Measurements from ENCODE around the gene HIVEP3. TPM values are rescaled to one million over a fixed set of nuclear protein-coding genes. Genes with fewer than 3 reads are reported as not detected.

HIVEP3 gene
- polyA plus RNA-seq, 1 of the 3 experiments (the other 2 are of a cell fraction): 6.4 TPM

DNA sequence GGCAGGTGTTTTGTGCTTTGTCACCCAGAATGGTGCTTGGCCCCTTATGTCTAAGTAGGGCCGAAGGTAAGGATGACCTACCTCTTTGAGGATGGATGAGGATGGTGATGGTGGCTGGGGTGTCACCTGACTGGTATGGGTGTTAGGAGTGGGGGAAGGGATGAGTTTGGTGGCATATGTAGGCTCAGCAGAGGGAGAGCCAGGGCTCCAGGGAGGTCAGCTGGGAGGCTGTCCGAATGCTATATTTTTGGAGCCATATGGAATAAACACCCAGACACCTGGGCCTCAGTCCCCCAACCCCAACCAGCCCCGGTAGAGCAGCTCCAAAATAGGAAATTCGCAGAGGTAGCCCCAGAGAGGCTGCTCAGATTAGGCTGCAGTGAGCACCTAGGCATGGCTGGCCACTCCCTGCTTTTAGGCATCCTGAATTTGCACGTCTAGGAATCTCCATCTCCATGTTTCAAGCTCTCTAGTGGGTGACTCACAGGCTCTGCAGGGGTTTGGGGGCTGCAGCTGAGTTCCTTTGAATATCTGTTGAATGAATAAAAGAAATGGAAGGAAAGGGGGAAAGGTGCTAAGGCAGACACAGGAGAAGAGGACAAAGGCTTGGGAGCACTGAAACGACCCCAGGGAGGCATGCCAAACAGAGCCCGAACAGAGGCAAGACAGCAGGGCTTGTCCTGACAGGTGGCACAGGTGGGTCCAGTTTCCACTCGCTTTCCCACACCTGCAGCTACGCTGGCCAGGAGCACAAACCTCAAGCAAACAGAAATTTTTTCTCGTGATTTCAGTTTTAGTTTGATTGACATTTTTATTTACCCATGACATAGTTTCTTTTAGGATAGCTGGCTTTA lies 299.0 kb downstream of the HIVEP3 start:
- CTCF ChIA-PET: interaction anchor here (0.5 to 1.3 kb wide), 3 partner anchors 9 to 581 kb away, joined by 3 read pairs; no protein-coding TSS in a partner anchor

GRCh38 chr1:41618871-41619270 lies 299.9 kb downstream of the HIVEP3 start:
- POLR2A ChIA-PET: no interaction called here

More for the DNA sequence above, 299.0 kb downstream of the HIVEP3 start:
- peaks cover 9 to 13% of the 10 kb centered on the region in 2 experiments; a peak in 3 of 4 replicates for H3K4me1 ChIP-seq (ENCODE audit: control insufficient read depth in 1 of 2, insufficient read depth in 2 of 2, low read depth in 1 of 2, low read length in 1 of 2)
- no peak overlapping the region for H3K4me2 ChIP-seq
- H4K20me1 ChIP-seq (ENCODE audit: insufficient read depth): no peaks in the 10 kb centered on the region
- H3K9ac ChIP-seq: no peak overlapping the region
- no peak overlapping the region for H3K4me3 ChIP-seq (ENCODE audit: low read depth in 2 of 2, low read length in 1 of 2)
- H3K36me3 ChIP-seq (replicated peaks in 1 of 2; ENCODE audit: control insufficient read depth in 1 of 2, insufficient read depth in 2 of 2, low read length in 1 of 2): no peaks in the 10 kb centered on the region
- POLR2A ChIA-PET: no interaction called here
- no peak for DNase-seq
- 83% methylated on average over 8 of the region's 10 CpGs for WGBS (ENCODE audit: low lambda C conversion rate)
- no peaks in the 10 kb centered on the region for H3K9me3 ChIP-seq
- no peaks in the 10 kb centered on the region for H3F3A ChIP-seq (replicated peaks; ENCODE audit: insufficient read depth)
- no peak overlapping the region for H3K27ac ChIP-seq (ENCODE audit: low read depth in 2 of 2, low read length in 1 of 2)
- H3K27me3 ChIP-seq (ENCODE audit: insufficient read depth): no peaks in the 10 kb centered on the region
- H2AFZ ChIP-seq (ENCODE audit: low read depth): no peak overlapping the region
- TF ChIP-seq POLR2AphosphoS5 (IDR thresholded peaks at IDR 0.05; ENCODE audit: low read depth, low read length) (no peak), RFX5 (IDR thresholded peaks at IDR 0.05; ENCODE audit: low read length) (no peak), EZH2phosphoT487 (IDR thresholded peaks at IDR 0.05; ENCODE audit: borderline replicate concordance, low read depth) (no peak), CHD2 (IDR thresholded peaks at IDR 0.05; ENCODE audit: low read length, partially characterized antibody) (no peak), RXRA (IDR thresholded peaks at IDR 0.05; ENCODE audit: borderline replicate concordance, low read depth) (no peak), FOXJ3 (CRISPR knock-in tag; IDR thresholded peaks at IDR 0.05) (no peak), RAD21 (IDR thresholded peaks at IDR 0.05; ENCODE audit: low read length) (no peak), MXI1 (IDR thresholded peaks at IDR 0.05; ENCODE audit: low read depth, low read length) (no peak), NFIC (IDR thresholded peaks at IDR 0.05; ENCODE audit: borderline replicate concordance) (no peak), SIN3A (IDR thresholded peaks at IDR 0.05; ENCODE audit: borderline replicate concordance, low read depth, low read length) (no peak), ELF1 (IDR thresholded peaks at IDR 0.05) (no peak), RCOR1 (IDR thresholded peaks at IDR 0.05; ENCODE audit: low read length) (no peak), IRF3 (IDR thresholded peaks at IDR 0.05; ENCODE audit: low read depth, low read length) (no peak), TEAD4 (IDR thresholded peaks at IDR 0.05; ENCODE audit: borderline replicate concordance, insufficient read depth) (no peak)
- TF ChIP-seq, protein P1, sequence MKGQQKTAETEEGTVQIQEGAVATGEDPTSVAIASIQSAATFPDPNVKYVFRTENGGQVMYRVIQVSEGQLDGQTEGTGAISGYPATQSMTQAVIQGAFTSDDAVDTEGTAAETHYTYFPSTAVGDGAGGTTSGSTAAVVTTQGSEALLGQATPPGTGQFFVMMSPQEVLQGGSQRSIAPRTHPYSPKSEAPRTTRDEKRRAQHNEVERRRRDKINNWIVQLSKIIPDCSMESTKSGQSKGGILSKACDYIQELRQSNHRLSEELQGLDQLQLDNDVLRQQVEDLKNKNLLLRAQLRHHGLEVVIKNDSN (IDR thresholded peaks at IDR 0.05; ENCODE audit: borderline replicate concordance, low read depth): no peak
- H3K9me2 ChIP-seq: no peaks in the 10 kb centered on the region
- H3K79me2 ChIP-seq (ENCODE audit: insufficient read depth): no peaks in the 10 kb centered on the region

More at GRCh38 chr1:41618871-41619270, 299.9 kb downstream of the HIVEP3 start:
- Histone ChIP-seq H3K36me3 (replicated peaks in 1 of 2; ENCODE audit: control insufficient read depth in 1 of 2, insufficient read depth in 2 of 2, low read length in 1 of 2) (no peaks in the 10 kb centered on the region), H3K9ac (no peak overlapping the region), H3F3A (replicated peaks; ENCODE audit: insufficient read depth) (no peaks in the 10 kb centered on the region), H4K20me1 (ENCODE audit: insufficient read depth) (no peaks in the 10 kb centered on the region), H3K9me2 (no peaks in the 10 kb centered on the region), H3K4me3 (ENCODE audit: low read depth in 2 of 2, low read length in 1 of 2) (no peak overlapping the region), H3K79me2 (ENCODE audit: insufficient read depth) (no peaks in the 10 kb centered on the region), H3K27me3 (ENCODE audit: insufficient read depth) (no peaks in the 10 kb centered on the region), H3K4me1 (ENCODE audit: control insufficient read depth in 1 of 2, insufficient read depth in 2 of 2, low read depth in 1 of 2, low read length in 1 of 2) (peaks cover 9 to 22% of the 10 kb centered on the region in 2 experiments; a peak in 3 of 4 replicates), H3K4me2 (no peak overlapping the region), H2AFZ (ENCODE audit: low read depth) (no peak overlapping the region), H3K9me3 (no peaks in the 10 kb centered on the region), H3K27ac (ENCODE audit: low read depth in 2 of 2, low read length in 1 of 2) (no peak overlapping the region)
- WGBS (ENCODE audit: low lambda C conversion rate): 93% methylated on average over 4 of the region's 6 CpGs
- DNase-seq: no peak
- no peak for TF ChIP-seq SMC3 (IDR thresholded peaks at IDR 0.05; ENCODE audit: low read depth, low read length)
- TF ChIP-seq, protein P2, sequence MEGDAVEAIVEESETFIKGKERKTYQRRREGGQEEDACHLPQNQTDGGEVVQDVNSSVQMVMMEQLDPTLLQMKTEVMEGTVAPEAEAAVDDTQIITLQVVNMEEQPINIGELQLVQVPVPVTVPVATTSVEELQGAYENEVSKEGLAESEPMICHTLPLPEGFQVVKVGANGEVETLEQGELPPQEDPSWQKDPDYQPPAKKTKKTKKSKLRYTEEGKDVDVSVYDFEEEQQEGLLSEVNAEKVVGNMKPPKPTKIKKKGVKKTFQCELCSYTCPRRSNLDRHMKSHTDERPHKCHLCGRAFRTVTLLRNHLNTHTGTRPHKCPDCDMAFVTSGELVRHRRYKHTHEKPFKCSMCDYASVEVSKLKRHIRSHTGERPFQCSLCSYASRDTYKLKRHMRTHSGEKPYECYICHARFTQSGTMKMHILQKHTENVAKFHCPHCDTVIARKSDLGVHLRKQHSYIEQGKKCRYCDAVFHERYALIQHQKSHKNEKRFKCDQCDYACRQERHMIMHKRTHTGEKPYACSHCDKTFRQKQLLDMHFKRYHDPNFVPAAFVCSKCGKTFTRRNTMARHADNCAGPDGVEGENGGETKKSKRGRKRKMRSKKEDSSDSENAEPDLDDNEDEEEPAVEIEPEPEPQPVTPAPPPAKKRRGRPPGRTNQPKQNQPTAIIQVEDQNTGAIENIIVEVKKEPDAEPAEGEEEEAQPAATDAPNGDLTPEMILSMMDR (IDR thresholded peaks at IDR 0.05): no peak
- TF ChIP-seq FOXJ3 (CRISPR knock-in tag; IDR thresholded peaks at IDR 0.05): no peak
- TF ChIP-seq NFIC (IDR thresholded peaks at IDR 0.05; ENCODE audit: borderline replicate concordance): no peak
- CTCF ChIA-PET: interaction anchor here (0.5 to 1.3 kb wide), 3 partner anchors 8 to 580 kb away, joined by 3 read pairs; no protein-coding TSS in a partner anchor
